ENCODE results near the gene MPST.
"Not testable (repeated sequence)": the region's sequence is repeated elsewhere in the genome, so short reads cannot be mapped to it uniquely, and the experiment has no call there.

The MPST gene

DNA sequence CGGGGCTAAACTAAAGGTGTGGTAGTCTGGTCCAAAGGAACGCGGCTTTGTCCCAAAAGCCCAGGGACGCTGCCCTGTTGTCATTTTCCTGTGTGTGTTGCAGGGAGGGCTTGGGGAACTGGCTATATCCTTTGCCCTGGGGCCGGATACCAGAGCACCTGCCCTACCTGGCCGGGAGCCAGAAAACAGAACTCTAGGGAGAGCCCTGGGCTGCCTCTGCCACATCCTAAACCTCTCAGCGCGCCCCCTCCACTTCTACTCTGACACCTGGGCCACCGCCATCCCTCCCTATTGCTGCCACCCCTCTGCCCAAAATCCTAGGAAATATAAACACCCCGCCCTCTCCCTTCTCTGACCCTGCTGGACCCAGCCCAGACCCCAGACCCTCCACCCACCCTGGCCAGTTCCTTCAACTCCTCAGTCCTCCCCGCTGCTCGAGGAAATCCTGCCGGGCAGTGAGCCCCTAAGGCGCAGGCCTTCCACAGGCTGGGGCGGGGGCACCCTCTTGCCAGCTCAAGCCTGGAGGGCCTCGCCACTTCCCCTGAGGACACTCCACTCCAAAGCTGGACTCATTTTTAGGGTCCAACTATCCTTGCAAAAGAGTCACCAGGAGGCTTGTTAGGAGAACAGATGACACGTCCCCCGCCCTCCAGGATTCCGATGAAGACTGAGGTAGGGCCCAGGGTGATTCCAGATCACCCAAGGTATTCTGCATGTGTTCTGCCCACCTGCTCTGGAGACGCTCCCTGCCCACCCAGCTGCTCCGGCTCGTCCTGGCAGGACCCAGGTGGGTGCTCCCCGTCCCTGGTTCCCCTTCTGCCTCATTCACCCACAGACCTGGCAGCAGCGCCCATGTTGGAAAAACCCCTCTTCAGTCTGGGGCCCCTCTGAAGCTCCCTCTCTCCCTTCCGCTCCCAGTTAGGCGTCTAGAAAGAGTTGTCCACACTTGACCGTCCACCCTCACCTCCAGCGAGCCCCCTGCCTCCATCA lies 44.2 kb downstream of the MPST start:
- DNase-seq, result no peak

DNA sequence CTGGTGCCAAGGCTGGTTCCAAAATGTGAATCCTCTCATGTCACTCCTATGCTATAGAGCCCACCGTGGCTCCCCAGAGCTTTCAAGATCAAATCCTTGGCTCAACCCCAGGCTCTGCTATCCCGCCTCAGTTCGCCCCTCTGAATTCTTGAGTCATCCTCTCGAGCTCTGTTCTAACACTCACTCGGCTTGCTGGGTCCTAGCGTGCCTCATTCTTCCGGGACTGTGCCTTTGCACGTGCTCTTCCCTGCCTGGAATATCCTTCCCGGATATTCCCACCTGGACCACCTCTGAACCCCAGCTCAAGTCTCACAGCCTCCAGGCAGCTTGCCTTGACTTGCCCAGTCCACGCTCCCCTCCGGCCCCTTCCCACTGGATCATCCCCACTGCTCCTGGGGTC lies 45.0 kb downstream of the MPST start:
- no peak for DNase-seq

DNA sequence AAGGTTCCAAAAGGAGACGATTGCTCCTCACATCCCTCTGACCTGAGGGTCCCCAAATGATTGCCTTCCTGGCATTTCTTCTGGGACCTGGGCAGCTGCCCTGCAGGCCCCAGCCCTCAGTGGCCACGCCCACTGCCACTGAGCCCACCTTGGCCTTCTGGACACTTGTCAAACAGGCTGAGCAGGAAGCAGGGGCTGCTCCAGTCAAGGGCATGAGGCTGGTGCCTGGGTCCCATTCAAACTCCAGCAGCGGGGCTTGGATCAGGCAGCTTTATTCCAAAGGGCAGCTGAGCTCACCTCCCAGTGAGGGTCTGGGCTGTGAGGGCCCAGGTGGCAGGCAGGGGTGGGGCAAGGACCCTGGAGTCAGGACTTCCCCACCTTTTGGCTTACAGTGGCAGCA lies 45.6 kb downstream of the MPST start:
- DNase-seq, result no peak

DNA sequence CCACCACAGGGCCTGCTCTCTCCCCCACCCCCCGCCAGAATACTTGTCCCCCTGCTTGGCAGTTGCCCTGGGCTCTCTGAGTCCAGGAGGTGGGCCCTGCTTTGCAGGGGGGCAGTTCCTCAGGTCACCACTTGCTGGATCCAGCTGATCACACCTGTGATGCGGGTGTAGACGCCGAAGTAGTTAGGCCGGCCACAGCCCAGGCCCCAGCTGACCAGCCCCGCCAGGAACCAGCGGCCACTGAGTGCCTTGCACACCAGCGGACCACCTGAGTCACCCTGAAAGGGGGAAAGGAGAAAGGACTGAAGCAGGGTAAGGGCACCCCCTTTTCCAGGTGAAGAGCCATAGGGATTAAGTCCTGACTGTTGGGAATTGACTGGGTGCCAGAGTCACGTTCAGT lies 46.4 kb downstream of the MPST start:
- DNase-seq, result no peak

DNA sequence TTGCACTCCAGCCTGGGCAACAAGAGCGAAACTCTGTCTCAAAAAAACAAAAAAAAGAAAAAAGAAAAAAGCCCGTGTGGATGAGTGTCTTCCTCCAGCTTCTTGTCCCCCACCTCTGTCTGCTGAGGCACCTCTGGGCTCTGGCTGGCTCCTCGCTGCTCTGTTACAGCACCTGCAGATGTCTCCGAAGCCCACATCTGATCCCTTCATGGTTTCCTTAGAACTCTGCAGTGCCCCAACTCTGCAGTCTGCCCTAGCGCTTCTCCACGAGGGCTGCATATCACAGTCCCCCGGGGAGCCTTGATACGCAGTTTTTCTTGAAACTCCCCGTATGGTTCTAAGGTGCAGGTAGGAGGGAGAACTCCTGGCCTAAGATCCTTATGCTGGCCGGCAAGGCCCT lies 47.9 kb downstream of the MPST start:
- no peak for DNase-seq

DNA sequence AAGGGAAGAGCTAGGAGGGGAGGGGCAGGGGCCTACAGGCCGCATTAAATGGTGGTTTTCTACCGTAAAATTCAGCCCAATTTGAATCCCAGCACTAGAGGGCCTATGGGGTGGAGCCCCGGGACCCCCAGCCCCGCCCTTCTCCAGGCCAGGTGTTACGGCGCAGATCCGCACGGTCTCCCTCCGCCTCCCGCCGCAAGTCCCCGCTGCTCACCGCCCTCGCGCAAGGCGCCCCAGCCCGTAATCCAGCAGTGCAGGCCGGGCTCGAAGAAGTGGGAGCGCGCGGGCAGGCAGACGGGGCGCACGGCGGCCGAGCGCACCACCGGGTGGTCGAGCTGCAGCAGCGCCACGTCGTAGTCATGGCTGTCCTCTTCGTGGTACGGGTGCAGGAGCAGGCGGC lies 49.3 kb downstream of the MPST start:
- DNase-seq, result no peak

DNA sequence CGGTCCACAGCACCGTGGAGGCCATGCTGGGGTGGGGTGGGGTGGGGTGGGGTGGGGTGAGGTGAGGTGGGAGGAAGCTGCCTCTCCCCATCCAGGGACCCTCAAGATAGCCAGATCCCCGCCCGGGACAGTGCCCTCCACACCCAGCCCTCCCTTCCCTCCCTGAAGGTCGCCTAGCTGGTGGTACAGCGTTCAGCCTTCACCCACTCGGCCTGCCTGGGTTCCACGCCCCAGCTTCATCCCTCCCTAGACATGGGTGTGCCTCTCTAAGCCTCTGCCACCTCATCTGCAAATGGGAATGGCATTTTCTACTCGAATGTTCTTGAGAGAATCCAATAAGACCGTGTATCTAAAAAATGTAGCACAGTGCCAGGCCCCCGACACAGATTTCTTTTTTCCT lies 49.8 kb downstream of the MPST start:
- no peak for DNase-seq

DNA sequence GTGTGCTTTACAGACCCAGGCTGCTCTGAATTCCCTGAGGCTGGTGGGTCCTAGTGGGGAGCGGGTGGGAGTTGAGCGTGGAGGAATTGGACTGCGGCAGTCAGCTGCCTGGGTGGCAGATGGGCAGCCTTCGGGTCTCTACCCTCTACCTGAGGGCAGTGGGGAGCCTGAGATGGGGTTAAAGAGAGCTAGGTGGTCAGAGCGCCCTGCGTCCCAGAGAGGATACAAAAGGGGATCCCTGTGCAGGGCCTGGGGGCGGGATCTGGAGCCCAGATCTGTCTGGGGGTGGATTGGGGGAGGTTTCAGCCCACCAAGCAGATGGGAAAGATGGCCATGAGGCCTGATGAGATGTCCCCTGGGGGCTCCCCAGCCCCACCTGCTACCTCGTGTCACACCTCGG lies 50.2 kb downstream of the MPST start:
- no peak for DNase-seq

DNA sequence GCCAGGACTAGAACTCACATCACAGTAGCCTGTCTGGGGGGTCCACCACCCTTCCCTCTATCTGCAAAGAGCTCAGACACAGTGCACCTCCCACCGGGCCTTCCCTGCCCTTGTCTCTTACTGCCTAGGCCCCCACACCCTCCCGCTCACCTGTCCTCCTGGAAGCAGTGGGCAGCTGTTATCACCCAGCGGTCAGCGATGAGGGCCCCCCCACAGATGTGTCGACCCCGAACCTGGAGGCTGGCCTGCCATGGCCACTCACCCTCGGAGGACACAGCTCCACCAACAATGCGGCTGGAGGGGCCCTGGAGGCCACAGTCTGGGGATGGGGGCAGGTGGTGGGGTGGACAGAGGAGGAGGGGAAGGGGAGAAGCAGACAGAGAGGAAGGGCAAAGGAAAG lies 50.8 kb downstream of the MPST start:
- DNase-seq, result no peak

DNA sequence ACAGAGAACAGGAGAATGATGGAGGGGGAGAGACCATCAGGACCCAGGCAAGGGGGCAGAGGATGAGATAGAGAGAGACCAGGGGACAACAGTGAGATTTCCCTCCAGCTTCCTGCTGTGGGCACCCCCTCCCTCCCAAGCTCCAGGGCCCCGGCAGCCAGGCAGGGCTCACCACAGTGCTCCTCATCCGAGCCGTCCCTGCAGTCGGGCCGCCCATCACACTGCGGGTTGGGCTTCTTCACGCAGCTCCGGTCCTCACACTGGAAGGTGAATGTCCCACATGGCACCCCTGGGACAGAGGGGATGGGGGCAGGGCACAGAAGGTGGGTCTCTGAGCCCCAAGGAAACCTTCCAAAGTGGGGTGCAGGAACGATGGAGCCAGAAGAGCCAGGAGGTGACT lies 51.2 kb downstream of the MPST start:
- DNase-seq, result no peak

DNA sequence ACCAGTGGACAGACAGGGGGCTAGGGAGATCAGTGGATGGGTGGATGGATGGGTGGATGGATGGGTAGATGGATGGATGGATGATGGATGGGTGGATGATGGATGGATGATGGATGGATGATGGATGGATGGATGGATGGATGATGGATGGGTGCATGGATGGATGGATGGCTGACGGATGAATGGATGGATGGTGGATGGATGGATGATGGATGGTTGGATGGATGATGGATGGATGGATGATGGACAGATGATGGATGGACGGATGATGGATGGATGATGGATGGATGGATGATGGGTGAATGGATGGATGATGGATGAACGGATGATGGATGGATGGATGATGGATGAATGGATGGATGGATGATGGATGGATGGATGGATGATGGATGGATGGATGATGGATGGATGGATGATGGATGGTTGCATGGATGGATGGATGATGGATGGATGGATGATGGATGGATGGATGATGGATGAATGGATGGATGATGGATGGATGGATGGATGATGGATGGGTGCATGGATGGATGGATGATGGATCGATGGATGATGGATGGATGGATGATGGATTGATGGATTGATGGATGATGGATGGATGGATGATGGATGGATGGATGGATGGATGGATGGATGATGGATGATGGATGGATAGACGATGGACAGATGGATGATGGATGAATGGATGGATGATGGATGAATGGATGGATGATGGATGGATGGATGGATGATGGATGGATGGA lies 52.5 kb downstream of the MPST start:
- DNase-seq, result not testable (repeated sequence)

DNA sequence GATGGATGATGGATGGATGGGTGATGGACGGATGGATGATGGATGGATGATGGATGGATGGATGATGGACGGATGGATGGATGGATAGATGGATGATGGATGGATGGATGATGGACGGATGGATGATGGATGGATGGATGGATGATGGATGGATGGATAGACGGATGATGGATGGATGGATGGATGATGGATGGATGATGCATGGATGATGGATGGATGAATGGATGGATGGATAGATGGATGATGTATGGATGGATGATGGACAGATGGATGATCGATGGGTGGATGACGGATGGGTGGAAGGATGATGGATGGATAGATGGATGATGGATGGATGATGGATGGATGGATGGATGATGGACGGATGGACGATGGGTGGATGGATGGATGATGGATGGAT lies 53.1 kb downstream of the MPST start:
- DNase-seq, result no peak

DNA sequence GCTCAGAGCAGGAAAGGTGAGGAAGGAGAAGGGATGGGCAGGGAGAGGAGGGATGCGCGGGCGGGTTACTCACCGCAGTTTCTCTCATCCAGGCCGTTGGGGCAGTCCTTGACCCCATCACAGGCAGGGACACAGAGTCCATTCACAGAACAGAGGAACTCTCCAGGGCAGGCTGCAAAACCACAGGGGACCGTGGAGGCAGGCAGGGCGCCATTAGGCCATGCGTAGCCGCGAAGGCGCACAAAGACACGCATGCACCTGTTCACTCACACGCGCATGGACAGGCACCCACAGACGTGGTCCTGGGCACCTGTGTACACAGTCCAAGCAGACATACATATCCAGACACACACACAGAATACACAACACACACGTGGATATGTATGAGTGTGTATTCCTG lies 55.0 kb downstream of the MPST start:
- DNase-seq, result no peak

DNA sequence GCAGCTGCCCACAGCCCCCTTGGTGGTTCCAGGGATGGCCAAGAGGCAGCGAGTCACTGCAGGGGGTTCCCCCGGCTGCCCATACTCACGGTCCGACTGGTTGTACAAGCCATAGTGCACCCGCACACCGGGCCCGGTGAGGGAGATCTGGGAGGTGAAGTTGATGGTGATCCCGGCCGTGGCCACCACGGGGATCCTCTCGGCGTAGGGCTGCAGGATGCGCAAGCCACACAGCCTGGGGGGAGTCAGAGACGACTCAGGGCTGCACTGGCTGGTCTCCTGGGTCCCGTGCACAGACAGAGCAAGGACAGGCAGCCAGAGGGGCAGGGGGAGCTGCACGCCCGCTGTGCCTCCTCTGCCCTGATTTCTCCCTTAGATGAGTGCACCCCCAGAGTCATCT lies 55.5 kb downstream of the MPST start:
- DNase-seq, result no peak

DNA sequence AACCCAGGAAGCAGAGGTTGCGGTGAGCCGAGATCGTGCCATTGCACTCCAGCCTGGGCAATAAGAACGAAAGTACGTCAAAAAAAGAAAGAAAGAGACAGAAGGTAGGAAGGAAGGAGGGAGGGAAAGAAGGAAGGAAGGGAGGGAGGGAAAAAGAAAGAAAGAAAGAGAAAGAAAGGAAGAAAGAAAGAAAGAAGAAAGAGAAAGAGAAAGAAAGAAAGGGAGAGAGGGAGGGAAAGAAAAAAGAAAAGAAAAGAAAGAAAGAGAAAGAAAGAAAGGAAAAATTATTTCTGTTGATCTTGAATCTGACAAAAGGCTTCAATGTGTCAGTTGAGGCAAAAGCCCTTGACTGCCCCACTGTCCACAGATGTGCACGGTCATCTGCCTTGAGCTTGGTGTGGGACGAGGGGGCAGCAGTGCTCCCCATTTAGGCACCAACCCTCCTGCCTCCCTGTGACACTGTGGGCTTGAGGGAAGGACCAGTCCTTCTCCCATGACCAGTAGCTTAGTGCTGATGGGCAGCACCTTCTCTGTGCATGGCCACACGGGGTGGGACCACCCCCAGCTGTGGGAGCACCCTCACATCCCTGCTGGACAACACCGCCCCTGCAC lies 56.4 kb downstream of the MPST start:
- no peak for DNase-seq

DNA sequence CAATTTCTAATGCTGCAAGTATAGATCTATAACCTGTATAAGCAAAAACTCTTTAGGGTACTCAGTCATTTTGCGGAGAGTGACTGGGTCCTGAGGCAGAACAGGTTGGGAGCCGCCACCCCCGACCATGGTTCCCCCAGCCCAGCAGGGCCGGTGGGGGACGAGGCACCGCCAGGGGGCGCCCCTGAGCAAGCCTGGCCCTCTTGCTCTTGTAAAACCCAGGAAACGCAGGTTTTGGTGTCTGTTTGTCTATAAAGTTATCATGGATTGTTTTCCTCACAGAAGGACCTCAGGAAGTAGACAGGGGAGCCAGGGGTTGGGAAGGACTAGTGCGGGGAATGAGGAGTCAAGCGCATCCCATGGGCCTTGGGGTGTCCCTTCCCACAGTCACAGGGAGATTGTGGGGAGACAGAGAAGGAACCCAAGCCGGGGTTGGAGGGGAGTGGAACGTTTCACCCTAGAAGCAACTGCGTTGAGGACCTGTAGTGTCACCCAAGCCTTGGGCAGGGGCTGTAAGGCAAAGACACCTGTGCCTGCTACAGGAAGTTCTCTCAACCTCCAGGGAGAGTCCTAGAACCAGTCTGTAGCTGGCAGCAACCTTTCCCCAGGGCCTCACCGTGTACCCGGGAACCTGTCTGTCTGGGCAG lies 58.4 kb downstream of the MPST start:
- no peak for DNase-seq

DNA sequence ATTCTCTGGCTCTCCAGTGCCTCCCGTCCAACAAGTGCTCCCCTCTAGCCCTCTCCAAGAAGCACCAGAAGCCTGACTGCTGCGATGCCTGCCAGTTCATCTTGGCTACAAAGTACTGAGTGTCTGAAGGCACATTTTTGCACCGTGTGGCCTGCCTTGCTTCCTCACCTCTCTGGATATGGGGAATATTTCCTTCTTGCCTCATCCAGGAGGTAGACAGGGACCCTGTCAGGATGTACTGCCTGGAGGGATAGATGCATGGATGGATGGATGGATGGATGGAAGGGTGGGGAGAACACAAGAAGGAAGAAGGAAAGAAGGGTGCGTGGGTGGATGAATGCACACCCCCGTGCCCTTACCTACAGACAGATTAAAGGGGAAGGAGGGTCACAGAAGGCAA lies 59.6 kb downstream of the MPST start:
- no peak for DNase-seq

Data from cortex of kidney (tissue), 1 donor.